ENCODE results near the gene TRIM73.
"Not testable (repeated sequence)": the region's sequence is repeated elsewhere in the genome, so short reads cannot be mapped to it uniquely, and the experiment has no call there.

DNA sequence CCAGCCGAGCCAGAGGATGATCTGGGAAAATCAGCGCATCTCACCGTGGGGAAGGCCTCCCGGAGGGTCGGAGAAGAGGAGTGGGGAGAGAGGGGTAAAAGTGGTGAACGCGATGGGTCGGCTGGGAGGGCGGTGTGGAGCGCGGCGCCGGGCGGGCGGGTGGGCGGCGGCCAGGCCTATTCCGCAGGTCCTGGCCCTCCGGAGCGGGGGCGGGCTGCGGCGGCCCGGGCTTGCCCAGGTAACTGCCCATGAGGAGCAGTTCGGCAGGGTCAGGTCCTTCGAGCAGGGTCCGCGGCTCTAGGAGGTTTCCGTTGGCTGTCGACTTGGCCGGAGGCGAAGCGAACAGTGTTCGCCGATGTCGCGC is 46.7 kb downstream of the TRIM73 start:
- TF ChIP-seq, protein P1, sequence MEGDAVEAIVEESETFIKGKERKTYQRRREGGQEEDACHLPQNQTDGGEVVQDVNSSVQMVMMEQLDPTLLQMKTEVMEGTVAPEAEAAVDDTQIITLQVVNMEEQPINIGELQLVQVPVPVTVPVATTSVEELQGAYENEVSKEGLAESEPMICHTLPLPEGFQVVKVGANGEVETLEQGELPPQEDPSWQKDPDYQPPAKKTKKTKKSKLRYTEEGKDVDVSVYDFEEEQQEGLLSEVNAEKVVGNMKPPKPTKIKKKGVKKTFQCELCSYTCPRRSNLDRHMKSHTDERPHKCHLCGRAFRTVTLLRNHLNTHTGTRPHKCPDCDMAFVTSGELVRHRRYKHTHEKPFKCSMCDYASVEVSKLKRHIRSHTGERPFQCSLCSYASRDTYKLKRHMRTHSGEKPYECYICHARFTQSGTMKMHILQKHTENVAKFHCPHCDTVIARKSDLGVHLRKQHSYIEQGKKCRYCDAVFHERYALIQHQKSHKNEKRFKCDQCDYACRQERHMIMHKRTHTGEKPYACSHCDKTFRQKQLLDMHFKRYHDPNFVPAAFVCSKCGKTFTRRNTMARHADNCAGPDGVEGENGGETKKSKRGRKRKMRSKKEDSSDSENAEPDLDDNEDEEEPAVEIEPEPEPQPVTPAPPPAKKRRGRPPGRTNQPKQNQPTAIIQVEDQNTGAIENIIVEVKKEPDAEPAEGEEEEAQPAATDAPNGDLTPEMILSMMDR (IDR thresholded peaks at IDR 0.05) = not testable (repeated sequence)
- TF ChIP-seq EP300 (IDR thresholded peaks at IDR 0.05) = not testable (repeated sequence)

All from tibial nerve (tissue), 4 donors.